Umbilical cord (tissue), 2 donors: Measurements from ENCODE around the gene ZNF283. TPM values are rescaled to one million over a fixed set of nuclear protein-coding genes. Genes with fewer than 3 reads are reported as not detected.
A peak's percentile ranks its signal among the peaks of the same experiment; 100 is the strongest.

Experiments
- DNase-seq: peaks from one replicate; pipeline ENCODE4 v3.0.0-alpha.2; 2015; ENCODE audit warnings: low spot score
- total RNA-seq: library from RNA; depleted of rRNA; stranded (reverse); fragments of >200 nt; gene quantifications from one replicate; pipeline ENCODE4 v1.2.3, GENCODE V29; 2014; ENCODE audit warnings: low replicate concordance; ENCODE audit not compliant: insufficient read depth

Gene ZNF283
- total RNA-seq = 28.6 TPM

DNA sequence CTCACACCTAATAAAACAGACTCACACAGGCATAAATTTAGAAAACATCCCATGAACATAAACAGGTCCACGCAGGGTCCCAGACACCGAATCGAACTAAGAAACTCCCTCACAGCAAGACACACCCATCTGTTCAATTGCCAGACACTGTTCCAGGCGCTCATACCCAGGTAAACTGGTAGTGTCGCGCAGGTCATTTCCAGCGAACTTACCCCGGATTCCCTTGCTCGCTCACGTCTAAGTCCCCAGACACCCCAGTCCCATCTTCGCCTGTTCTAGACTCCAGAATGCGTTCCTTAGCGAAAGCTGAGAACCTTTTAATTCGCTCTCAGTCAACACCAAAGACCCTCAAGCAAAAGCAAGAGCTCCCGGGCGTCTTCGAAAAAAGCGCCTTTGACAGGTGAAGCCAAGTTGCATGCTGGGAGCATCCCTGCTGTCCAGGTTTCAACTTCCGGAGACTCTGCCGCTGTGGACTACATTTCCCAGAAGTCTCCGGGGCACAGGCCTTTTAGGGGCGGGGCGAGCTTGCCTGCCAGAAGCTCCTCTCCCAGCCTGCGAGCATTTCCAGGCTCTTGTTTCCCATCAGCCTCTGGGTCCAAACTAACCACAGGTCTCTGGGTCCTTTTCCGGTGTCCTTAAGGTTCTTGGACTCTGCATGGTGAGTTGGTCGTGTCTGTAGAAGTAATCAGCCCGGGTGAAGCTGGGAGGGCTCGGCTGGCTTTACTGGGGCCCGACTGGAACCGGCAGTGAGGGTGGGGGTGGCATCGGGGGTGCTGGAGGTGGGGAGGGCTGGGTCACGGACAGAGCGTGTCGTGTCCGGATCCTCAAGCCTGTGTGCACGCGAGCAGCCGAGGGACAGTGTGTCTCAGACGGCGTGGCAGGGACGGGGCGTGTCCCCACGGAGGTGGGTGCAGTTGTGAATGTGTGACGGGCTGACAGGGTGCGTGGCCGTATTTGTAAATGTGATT is at the start of gene ZNF283:
Gene ZNF283, plus strand, starts transcription at position 535 of the 968 bp plus-strand sequence. CDS start 6,184 bp downstream, outside the sequence.
- DNase-seq = peak; percentile 96

DNA sequence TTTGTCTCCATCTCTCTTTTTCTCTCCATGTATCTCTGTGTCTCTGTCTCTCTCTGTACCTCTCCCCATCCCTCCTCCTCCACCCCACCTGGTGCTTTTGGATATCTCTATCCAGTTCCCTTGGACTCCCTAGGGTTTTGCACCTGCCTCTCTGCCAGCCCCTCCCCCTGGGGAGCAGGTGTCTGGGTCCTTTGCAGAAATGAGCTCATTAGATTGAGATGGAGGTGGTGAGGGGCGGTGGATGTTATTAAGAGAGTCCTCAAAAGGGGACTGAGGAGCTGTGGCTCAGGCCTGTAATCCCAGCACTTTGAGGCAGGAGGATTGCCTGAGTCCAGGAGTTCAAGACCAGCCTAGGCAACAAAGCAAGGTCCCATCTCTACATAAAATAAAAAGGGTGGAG is 48.5 kb upstream of the ZNF283 start:
- no peak for DNase-seq

DNA sequence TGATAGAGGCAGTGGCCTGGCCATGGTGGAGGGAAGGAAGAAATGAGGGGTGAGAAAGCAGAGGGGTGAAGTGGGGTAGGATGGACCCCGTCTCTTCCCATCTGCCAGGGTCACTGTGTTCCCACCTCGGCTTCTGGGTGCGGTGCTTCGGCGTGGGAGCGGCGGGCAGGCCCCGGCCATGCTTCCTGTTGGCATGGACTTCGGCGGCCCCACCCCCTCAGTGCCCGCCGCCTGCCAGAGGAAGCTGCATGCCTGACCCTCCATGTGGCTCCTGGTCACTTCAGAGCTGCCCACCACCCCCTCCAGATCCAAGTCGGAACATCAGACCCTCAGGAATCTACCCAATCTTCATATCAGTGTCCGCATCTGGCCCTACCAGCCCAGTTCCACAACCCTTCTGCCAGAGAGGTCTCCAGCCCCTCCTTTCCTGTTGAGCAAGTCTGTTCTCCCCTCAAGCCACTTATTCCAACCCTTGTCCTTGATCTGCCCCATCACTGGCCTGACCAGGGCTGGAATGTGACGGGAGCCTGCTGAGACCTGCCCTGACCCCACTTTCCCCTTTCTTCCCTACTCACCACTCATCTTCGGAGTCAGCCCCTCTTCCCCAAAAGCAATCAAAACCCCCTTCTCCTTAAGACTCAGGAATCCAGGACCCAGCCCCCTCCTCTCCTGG is 47.8 kb upstream of the ZNF283 start:
- DNase-seq = no peak

DNA sequence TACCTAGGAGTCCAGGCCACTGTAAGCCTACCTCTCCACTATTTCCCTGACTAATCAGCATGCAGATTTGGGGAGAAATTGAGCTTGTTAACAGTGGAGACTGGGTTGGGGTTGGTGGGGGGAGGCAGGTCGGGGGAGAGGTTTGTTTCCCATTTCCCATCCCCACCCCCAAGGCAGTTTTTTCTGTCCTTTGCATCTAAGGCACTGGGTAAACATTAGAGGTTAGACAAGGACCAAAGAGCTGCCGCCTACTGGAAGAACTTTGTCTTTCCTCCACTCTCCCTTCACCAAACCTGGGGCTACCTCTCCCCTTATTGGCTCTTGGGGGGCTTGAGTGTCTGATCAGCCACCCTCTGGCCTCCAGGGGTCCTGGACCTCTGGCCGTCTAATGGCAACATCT is 47.3 kb upstream of the ZNF283 start:
- DNase-seq = no peak

DNA sequence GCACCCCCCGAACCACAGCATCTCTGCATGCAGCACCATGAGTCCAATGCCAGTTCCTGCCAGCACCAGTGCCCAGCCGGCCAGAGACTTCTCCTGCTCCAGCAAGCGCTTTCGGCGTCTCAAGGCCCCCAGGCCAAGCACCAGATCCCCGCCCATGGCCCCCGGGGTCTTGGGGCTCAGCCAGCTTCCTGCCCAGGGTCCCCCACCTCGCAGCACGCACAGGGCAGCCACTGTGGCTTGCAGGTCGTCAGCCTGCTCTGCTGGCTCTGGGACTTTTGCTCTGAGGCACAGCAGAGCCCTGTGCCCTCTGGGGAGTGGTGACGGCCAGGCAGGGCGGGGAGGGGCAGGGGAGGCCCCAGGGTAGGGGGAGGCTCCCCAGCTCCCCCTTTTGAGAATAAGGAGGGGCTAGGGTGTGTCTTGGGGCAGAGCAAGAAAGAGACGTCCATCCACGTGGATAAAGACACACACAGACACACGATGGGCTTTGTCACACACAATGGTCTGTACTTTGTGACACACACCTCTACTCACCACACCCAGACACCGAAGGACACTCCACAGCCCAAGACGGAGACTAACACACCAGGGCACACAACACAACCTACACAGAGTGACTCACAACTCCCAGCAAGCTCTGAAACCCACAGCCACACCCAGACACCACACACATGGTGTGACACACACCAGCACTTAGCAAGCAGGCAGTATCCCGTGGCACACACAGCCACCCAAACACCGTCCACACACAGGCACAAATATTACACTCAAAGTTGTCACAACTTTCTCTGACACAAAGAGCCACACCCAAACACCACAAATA is 46.2 kb upstream of the ZNF283 start, which contains the start of gene KCNN4:
Gene KCNN4, minus strand, starts transcription at position 268 of the 820 bp plus-strand sequence. Its CDS starts 112 bp downstream, at position 156.
- DNase-seq = no peak

DNA sequence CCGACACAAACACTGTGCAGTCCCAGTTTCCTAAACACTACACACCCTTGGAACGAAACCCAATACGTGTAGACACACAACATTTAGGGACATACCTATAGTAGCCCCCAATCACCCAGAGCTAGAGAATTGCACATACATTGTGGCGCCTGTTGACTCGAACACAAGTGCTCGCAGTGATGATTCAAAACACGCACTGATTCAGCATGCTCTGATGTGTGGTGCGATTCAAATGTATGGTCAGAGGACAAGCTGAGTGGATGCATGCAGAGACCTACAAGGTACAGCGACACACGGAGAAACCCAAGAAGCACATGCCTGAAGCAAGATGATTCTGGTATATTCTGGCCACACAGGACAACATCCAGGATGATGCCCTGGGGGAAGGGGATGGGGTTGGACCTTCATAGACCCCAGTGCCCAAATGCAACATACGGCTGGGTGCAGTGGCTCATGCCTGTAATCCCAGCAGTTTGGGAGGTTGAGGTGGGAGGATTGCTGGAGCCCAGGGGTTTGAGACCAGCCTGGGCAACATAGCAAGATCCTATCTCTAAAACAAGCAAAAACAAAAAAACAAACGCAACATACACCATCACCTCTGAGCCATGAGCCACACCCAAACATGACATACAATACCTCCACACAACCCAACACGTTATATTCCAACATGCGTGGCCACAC is 45.4 kb upstream of the ZNF283 start:
- no peak for DNase-seq

DNA sequence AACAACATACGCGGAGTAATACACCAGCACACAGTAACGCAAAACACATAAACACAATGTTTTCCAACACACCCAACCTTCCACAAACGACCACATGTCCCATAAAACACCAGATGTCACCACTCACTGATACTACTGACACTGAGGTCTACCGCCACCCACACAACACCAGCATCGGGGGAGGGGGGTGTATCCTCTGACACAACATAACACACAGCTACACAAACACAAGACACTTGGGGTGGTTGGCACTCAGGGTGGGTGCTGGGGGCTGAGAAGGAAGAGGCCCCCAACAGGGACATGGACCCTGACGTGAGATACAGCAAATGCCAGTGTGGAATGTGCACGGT is 44.8 kb upstream of the ZNF283 start:
- no peak for DNase-seq

DNA sequence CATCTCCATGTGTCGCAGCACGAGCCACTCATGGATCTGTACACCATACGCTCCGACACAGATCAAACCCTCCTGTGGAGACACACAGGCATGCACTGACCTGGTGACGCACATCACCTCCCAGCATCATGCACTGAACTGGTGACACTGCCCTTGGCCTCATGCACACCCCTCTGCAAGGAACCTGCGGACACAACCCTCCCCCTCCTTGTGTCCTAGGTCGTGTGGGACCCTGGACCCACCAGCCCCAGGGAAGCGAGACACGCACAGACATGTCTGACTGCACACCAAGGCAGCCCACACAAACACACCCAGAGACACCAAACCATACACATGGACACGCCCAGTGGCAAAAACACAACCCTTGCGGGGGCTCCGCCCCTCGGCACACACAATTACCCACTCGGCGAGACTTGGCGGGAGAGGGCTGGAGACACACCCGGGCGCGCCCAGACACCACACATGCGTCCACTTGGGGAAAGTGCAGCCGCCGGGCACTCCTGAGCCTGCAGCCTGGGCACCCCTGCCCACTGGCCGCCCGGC is 44.4 kb upstream of the ZNF283 start:
- DNase-seq = no peak

DNA sequence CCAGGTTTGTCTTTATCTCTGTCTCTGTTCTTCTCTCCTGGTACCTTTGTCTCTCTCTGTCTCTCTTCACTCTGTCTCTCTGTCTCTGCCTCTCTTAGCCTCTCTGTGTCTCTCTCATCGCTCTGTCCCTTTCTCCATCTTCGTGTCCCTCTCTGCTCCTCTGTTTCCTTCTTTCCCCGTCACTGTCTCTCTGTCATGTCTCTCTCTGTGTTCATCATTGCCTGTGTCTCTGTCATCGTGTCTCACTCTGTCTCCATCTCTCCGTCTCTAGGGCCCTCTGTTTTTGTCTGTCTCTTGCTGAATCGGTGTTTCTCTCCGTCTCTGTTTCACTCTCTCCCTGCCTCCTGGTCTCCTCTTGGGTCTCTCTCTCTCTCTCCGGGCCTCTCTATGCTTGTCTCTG is 43.5 kb upstream of the ZNF283 start:
- DNase-seq = no peak

DNA sequence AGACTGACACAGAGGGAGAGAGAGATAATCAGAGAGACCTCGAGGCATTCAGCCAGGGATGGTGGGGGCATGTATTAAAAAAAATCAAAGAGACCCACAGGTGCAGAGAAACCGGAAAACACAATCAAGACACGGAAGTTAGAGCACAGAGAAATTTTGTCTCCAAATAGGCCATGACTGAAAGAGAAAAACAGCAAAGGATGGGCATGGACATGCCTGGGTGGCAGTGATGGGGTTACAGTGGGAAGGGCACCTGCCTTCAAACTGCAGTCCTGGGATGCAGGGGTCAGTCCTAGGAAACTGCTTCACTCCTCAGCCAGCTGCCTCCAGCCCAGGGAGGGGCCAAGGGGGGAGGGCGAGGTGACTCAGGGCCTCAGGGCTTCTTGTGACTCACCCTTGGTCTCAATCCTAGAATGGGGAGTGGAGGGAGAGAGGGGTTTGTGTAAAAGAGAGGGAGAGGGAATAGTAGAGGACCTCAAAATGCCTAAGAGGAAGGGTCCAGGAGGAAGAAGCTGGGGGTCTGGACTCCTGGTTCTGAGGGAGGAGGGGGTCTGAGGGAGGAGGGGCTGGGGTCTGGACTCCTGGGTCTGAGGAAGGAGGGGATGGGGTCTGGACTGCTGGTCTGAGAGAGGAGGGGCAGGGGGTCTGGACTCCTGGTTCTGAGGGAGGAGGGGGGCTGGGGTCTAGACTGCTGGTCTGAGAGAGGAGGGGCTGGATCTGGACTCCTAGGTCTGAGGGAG is 42.7 kb upstream of the ZNF283 start:
- peak; percentile 81 for DNase-seq

DNA sequence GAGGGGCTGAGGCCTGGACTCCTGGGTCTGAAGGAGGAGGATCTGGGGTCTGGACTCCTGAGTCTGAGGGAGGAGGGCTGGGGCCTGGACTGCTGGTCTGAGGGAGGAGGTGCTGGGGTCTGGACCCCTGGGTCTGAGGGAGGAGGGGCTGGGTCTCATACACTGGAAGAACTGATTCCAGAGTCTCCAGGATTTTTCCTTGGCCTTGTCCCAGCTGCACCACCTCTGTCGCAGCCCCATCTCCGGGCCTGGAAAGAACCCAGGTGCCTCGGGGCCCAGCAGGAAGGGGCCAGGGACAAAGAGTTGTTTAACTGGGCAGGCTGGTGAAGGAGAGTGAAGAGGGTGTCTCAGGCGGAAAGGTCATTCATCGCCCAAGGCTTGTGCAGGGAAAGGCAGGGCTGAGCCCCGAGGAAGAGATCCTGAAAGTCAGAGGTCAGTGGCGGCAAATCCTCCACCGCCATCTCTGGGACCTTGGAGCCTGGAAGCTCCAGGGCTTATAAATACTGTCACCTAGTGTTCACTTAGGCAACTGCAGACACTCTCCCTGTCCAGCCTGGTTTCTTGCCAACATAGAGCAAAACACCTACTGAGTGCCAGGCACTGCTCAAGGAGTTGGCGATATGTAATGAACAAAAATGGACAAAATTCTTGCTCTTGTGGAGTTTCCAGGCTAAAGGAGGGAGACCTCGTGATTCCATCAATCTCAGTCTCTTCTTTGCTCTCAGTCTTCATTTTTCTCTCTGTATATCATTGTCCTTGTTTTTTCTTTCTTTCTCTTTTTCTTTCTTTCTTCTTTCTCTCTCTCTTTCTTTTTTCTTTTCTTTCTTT is 41.9 kb upstream of the ZNF283 start:
- DNase-seq = peak; percentile 65

DNA sequence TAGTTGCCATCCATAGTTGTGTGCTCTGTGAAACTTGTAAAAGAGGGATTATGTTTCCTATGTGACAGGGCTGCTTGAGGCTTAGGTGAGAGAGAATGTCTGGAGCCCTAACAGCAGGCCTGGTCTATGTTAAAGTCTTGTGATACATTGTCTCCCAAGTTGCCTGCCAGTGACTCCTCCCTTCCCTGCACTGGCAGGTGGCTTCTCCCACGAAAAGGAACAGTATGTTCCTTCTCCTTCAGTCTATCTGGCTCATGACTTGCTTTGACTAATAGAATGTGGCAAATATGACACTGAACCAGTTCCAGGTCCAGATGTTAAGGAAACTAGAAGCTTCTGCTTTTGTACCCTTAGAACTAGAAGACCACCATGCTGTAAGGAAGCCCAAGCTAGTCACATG is 40.5 kb upstream of the ZNF283 start:
- no peak for DNase-seq

DNA sequence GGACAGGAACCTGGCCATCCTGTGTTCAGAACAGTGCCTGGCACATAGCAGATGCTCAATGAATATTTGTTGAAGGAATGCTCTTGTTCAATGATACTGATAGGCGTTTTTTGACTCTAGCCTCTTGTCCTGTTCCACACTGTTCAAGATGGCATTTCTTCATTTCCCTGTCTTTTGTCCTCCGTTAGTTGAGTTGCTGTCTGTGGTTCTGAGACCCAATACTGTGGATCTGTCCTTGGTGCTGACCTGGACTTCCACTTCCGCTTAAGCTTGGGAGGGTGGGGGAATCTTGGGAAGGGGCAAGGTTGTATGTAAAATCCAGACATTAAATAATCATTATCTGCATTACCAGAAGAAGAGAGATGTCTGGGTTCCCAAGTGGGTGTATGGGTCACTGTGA is 38.1 kb upstream of the ZNF283 start:
- DNase-seq = no peak

DNA sequence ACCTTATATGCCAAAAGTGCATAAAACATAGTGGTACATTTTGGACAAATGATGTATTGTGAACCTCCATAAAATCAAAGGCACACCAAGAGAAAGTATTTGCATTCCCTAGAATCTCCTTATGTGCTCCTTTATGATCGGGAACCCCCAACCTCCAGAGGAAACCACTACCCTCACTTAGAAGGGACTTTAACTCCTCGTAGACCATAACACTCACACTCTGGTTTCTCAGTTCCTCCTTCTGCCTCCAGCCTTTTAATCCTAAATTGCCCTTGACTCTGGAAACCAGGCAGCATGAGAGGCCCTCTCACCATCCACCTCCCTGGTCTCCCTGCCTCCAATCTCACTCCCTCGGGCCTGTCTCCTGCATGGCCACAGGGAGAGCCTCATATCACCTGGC is 36.5 kb upstream of the ZNF283 start:
- DNase-seq = no peak

DNA sequence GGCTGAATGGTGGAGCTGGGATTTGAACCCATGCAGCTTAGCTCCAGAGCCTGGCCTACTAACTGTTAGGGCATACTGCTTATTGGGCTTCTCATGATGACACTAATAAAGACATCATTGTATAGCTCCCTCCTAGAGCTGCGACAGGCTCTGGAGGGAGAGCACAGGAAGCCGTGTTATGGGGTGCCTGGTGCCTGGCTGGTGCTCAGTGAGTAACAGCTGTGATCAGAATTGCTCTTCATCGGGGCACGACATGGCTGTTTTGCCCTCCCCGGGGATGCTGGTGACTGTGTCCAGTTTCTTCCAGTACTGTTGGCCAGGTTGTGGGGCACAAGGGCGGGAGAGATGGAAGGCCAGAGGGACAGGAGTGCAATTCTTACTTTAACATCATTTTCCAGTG is 30.0 kb upstream of the ZNF283 start:
- no peak for DNase-seq

DNA sequence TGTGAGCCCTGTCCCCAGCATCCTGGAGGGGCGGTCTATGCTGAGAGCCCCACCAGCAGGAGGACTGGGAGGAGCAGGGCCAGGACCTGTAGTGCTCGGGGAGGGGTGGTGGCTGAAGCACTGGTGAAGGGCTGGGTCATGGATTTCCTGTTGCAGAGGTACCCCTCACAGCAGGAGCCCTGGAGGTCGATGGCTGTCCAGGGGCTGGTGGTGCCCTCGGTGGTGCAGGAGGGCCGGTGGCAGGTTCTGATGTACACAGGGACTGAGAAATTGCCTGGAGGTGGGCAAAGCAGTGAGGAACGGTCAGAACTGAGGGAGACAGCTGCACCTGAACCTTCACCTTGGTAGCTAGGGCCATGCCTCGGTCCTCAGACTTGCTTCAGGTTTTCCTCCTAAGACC is 29.6 kb upstream of the ZNF283 start:
- DNase-seq = no peak

DNA sequence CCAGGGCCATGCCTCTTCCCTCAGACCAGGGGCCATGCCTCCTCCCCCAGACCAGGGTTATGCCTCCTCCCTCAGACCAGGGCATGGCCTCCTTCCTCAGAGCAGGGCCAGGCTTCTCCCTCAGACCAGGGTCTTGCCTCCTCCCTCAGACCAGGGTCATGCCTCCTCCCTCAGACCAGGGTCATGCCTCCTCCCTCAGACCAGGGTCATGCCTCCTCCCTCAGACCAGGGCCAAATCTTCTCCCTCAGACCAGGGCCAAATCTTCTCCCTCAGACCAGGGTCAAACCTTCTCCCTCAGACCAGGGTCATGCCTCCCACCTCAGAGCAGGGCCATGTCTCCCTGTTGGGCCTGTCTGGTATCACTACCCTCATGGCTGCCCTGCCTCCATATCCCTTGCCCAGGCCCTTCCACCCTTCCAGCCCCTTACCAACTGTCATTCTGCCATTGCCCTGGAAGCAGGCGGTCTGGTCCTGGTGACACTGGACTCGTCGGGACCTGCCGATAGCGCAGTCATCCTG is 29.0 kb upstream of the ZNF283 start:
- no peak for DNase-seq

DNA sequence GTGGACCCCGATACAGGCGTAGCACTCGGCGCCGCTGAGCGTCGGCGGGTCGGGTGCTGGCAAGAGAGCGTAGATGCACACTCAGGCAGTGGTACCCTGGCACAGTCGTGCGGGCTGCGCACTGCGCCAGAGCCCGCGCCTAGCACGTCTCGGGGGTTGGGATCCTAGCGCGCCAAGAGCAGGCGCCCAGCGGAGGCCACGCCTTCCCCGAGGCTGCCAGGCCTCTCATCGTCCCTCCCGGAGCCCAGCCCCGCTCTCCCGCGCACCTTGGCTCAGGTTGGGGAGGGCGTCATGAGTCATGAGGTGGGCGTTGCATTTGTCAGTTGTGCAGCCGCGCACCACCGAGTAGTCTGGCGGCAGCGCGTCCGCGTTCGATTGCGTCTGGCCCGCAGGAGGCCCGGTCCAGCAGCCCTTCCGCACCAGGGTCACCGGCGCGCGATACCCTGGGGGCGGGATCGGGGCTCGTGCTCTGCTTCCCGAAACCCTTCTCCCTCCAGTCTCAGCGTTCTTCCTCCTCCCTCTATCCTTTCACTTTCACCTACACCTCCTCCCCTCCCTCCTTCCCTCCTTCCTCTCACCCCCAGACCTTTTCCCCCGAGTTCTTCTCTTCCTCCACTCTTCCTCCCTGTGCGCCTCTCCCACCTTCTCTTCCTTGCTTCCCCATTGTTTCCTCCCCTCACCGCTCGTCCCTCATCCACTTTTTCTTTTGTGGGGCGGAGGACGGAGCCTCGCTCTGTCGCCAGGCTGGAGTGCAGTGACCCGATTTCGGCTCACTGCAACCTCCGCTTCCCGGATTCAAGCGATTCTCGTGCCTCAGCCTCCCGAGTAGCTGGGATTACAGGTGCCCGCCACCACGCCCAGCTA is 28.3 kb upstream of the ZNF283 start:
- peak; percentile 45 for DNase-seq
